OCI-LY1 (cell line): Measurements from ENCODE around the gene XYLT1.

Experiments used
- CTCF ChIP-seq: fragments of 200-600 bp; sonication (generic), shearing (Covaris generic); IDR thresholded peaks from 2 replicates; pipeline ENCODE4 v1.5.1; 2017; ENCODE audit warnings: mild to moderate bottlenecking, antibody characterized with exemption, low read length, moderate library complexity, mixed read lengths
- EZH2 ChIP-seq: fragments of 200-600 bp; sonication (generic), shearing (Covaris generic); IDR thresholded peaks from 2 replicates; pipeline ENCODE4 v1.8.0; 2017; ENCODE audit warnings: borderline replicate concordance, mixed run types, mild to moderate bottlenecking, antibody characterized with exemption, low read length, moderate library complexity, mixed read lengths

- TF ChIP-seq CTCF = no peak
- TF ChIP-seq EZH2 = no peak
These were observed 23.6 kb downstream of the XYLT1 start for GRCh38 chr16:17447101-17447569.
